ENCODE data around the gene F11R.
A peak's percentile ranks its signal among the peaks of the same experiment; 100 is the strongest.

F11R gene

GRCh38 chr1:160978510-160978927 lies 42.4 kb downstream of the F11R start (continued):
- TF ChIP-seq ZNF148 (tag by site-specific recombination; IDR thresholded peaks at IDR 0.05; ENCODE audit: borderline replicate concordance) (no peak), ZNF292 (tag by site-specific recombination; IDR thresholded peaks at IDR 0.05; ENCODE audit: borderline replicate concordance, low read depth) (no peak), ZNF544 (tag by site-specific recombination; IDR thresholded peaks at IDR 0.05) (no peak), ZNF518A (tag by site-specific recombination; conservative IDR thresholded peaks at IDR 0.05; ENCODE audit: low read depth) (no peak), ZFP69B (tag by site-specific recombination; IDR thresholded peaks at IDR 0.05) (no peak), ZNF677 (tag by site-specific recombination; IDR thresholded peaks at IDR 0.05) (no peak), ZNF335 (tag by site-specific recombination; conservative IDR thresholded peaks at IDR 0.05) (no peak; the same call in 1 of the 2 replicates), KLF7 (tag by site-specific recombination; IDR thresholded peaks at IDR 0.05; ENCODE audit: borderline replicate concordance) (0 out of 2 replicates have a peak, but pooled peaks have one; percentile 83), BCL11A (tag by site-specific recombination; IDR thresholded peaks at IDR 0.05; ENCODE audit: low read depth) (no peak), EGR2 (tag by site-specific recombination; IDR thresholded peaks at IDR 0.05; ENCODE audit: low read depth) (peak; percentile 95), ZNF692 (tag by site-specific recombination; IDR thresholded peaks at IDR 0.05) (no peak), SCRT1 (tag by site-specific recombination; IDR thresholded peaks at IDR 0.05; ENCODE audit: borderline replicate concordance) (peak; percentile 80; the same call in 1 of the 2 replicates), ZNF274 (IDR thresholded peaks at IDR 0.05; ENCODE audit: low read length) (no peak), ZNF274 (tag by site-specific recombination; IDR thresholded peaks at IDR 0.05; ENCODE audit: borderline replicate concordance) (no peak), REST (tag by site-specific recombination; IDR thresholded peaks at IDR 0.05) (no peak), ZNF624 (tag by site-specific recombination; IDR thresholded peaks at IDR 0.05) (no peak), OVOL3 (tag by site-specific recombination; IDR thresholded peaks at IDR 0.05) (peak; percentile 31; the same call in 1 of the 2 replicates), HOXA7 (CRISPR knock-in tag; IDR thresholded peaks at IDR 0.05; ENCODE audit: borderline replicate concordance) (no peak), ZSCAN5A (tag by site-specific recombination; IDR thresholded peaks at IDR 0.05) (no peak), MEIS1 (CRISPR knock-in tag; IDR thresholded peaks at IDR 0.05; ENCODE audit: borderline replicate concordance) (no peak), SP7 (tag by site-specific recombination; IDR thresholded peaks at IDR 0.05) (peak; percentile 84), ZNF501 (tag by site-specific recombination; IDR thresholded peaks at IDR 0.05) (no peak), ZIC2 (tag by site-specific recombination; IDR thresholded peaks at IDR 0.05) (peak; percentile 73), CTCF (tag by site-specific recombination; IDR thresholded peaks at IDR 0.05) (no peak), ZNF404 (tag by site-specific recombination; IDR thresholded peaks at IDR 0.05) (no peak)
